HPDE6-E6E7 (cell line): Measurements from ENCODE around the gene GASK1B.

Experiments
- DNase-seq: peaks from one replicate; pipeline ENCODE4 v3.0.0; 2011; ENCODE audit warnings: missing footprints; ENCODE audit errors: extremely low spot score

The GASK1B gene

GRCh38 chr4:158172261-158173258 is at the start of gene GASK1B:
GASK1B (minus strand) TSS chr4:158173025; CDS start chr4:158171375, 1,650 bp downstream.
- DNase-seq: no peak

- no peak for DNase-seq
Observed at GRCh38 chr4:158219623-158220022, 46.8 kb upstream of the GASK1B start.

- DNase-seq: no peak
Observed at GRCh38 chr4:158217763-158218162, 44.9 kb upstream of the GASK1B start.

GRCh38 chr4:158214856-158215255 is 42.0 kb upstream of the GASK1B start:
- DNase-seq: no peak

GRCh38 chr4:158213466-158213865 is 40.6 kb upstream of the GASK1B start:
- no peak for DNase-seq

GRCh38 chr4:158211222-158211621 is 38.4 kb upstream of the GASK1B start:
- no peak for DNase-seq

GRCh38 chr4:158209825-158210807 is 37.3 kb upstream of the GASK1B start, which contains the start of gene TMEM144:
TMEM144 (plus strand) TSS chr4:158210486; CDS start chr4:158212668, 2,182 bp downstream.
- peak; percentile 86 for DNase-seq

GRCh38 chr4:158208963-158209640 is 36.3 kb upstream of the GASK1B start:
- DNase-seq: no peak

GRCh38 chr4:158203929-158204328 is 31.1 kb upstream of the GASK1B start:
- no peak for DNase-seq

- no peak for DNase-seq
Observed at GRCh38 chr4:158203436-158203835, 30.6 kb upstream of the GASK1B start.

- no peak for DNase-seq
Observed at GRCh38 chr4:158202481-158202880, 29.7 kb upstream of the GASK1B start.

GRCh38 chr4:158201876-158202275 is 29.1 kb upstream of the GASK1B start:
- DNase-seq: no peak

GRCh38 chr4:158201322-158201721 is 28.5 kb upstream of the GASK1B start:
- no peak for DNase-seq

- no peak for DNase-seq
Observed at GRCh38 chr4:158200214-158200613, 27.4 kb upstream of the GASK1B start.

GRCh38 chr4:158197194-158197776 is 24.5 kb upstream of the GASK1B start:
- no peak for DNase-seq

- DNase-seq: no peak
Observed at GRCh38 chr4:158195297-158195696, 22.5 kb upstream of the GASK1B start.

GRCh38 chr4:158193171-158193749 is 20.4 kb upstream of the GASK1B start:
- no peak for DNase-seq

- DNase-seq: no peak
Observed at GRCh38 chr4:158192439-158193158, 19.8 kb upstream of the GASK1B start.

- no peak for DNase-seq
Observed at GRCh38 chr4:158190718-158191117, 17.9 kb upstream of the GASK1B start.

- no peak for DNase-seq
Observed at GRCh38 chr4:158189422-158189821, 16.6 kb upstream of the GASK1B start.
